Stimulated activated effector memory CD8-positive, alpha-beta T cell treated with anti-CD3 and anti-CD28 coated beads, Interleukin-12 subunit alpha, Interleukin-12 subunit beta, amount 100 ng/mL, for 72 hours (primary cell): Measurements from ENCODE around the gene KIAA2012.

Source experiments
- ATAC-seq: fragments of 150-1000 bp; cut with Tn5 transposase; 2 replicates; pipeline ENCODE4 v1.10.0; 2021
- DNase-seq, 2 donors: peaks; one replicate each; pipeline ENCODE4 v3.0.0; 2021 to 2022; ENCODE audit warnings: low spot score in 2 of 2
- H3K27ac Mint-ChIP-seq: one replicate; pipeline ENCODE4 v1.8.0; 2022; ENCODE audit warnings: mild to moderate bottlenecking, mixed read lengths
- H3K36me3 Mint-ChIP-seq: one replicate; pipeline ENCODE4 v1.8.0; 2022; ENCODE audit warnings: mild to moderate bottlenecking, mixed read lengths
- H3K4me1 Mint-ChIP-seq: one replicate; pipeline ENCODE4 v1.8.0; 2022; ENCODE audit warnings: mixed read lengths
- H3K4me3 Mint-ChIP-seq: one replicate; pipeline ENCODE4 v1.8.0; 2022; ENCODE audit warnings: mild to moderate bottlenecking, mixed read lengths
- H3K9me3 Mint-ChIP-seq: one replicate; pipeline ENCODE4 v1.8.0; 2022; ENCODE audit warnings: mixed read lengths

The KIAA2012 gene

DNA sequence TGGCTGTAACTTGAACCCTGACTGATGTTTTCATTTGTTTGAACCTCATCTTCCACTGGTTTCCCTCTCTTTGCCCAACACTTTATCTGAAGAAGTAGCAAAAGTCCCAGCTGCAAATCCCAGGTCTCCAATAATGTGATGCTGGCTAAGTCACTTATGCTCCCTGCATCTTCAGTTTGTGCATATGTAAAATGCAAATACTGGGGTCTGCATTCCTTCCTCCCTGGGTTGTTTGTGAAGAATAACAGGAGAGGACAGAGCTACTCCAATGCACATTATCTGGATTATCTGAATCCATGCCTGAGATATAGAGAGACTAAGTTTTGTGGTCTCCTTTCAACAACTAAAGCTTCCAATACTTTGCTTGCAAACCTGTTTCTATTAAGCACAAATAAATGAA lies 22.2 kb downstream of the KIAA2012 start:
- DNase-seq: no peak
- no peaks in the 10 kb centered on the region for H3K9me3 Mint-ChIP-seq
- no peak overlapping the region for H3K4me3 Mint-ChIP-seq
- no peak overlapping the region for H3K27ac Mint-ChIP-seq
- no peaks in the 10 kb centered on the region for H3K4me1 Mint-ChIP-seq
- H3K36me3 Mint-ChIP-seq: no peaks in the 10 kb centered on the region
- ATAC-seq: no peak

DNA sequence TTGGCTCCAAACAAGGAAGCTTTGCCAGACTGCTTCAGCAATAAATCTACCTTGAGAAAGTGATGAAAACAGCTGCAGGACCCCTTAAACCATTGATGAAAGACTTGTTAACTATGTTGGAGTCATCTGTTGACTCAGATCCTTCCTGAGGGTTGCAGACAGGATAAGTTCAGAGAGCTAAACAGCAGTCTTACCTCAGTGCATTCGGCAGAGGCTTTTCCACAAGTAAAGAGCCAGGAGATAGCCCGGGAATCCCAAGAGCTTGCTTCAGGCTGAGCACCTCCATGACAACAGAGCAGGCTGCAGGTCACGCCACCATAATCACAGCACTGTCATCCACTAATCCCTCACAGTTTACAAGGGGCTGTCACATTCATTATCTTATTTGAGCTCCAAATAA lies 23.7 kb downstream of the KIAA2012 start:
- Mint-ChIP-seq H3K4me3 (no peak overlapping the region), H3K9me3 (no peaks in the 10 kb centered on the region), H3K27ac (no peak overlapping the region), H3K36me3 (no peaks in the 10 kb centered on the region), H3K4me1 (no peaks in the 10 kb centered on the region)
- DNase-seq (no peak), ATAC-seq (no peak)

DNA sequence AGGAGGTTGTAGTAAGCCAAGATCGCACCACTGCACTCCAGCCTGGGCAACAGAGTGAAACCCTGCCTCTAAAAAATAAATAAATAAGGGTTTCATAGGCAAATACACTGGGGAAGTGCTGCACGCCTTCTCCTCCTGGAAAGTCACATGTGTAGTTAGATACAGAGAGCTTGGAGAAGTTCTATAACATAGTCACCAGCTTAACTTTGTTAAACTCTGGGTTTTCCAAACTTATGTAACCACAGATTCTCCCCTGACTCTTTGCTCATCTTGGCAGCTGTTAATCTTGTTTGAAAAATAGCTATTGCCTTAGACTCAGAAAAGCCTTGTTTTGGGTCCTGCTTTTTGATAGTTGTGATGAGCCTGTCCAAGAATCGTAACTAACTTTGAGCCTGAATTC lies 25.2 kb downstream of the KIAA2012 start:
- Mint-ChIP-seq H3K9me3 (no peaks in the 10 kb centered on the region), H3K27ac (no peak overlapping the region), H3K4me3 (no peak overlapping the region), H3K4me1 (no peaks in the 10 kb centered on the region), H3K36me3 (no peaks in the 10 kb centered on the region)
- DNase-seq: no peak
- ATAC-seq: no peak

DNA sequence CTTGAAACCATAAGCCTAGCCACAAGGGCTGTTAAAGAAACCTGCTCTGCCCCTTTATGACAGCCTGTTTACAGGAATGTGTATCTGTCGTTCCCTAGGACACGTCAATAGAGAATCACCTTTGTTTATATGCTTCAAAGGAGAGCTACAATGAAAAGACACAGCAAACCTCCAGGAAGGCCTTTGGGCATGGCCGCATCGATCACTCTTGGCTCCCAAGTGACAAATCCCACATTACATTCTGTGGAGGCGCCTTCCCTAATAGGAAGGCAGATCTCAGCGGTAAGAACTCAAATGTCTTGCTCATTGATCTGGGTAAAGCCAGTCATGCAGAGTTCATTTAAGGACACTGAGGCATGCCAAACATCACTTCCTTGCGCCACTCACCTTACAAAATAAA lies 26.5 kb downstream of the KIAA2012 start:
- ATAC-seq (no peak), DNase-seq (no peak)
- H3K27ac Mint-ChIP-seq: no peak overlapping the region
- no peaks in the 10 kb centered on the region for H3K9me3 Mint-ChIP-seq
- no peaks in the 10 kb centered on the region for H3K36me3 Mint-ChIP-seq
- H3K4me3 Mint-ChIP-seq: no peak overlapping the region
- no peaks in the 10 kb centered on the region for H3K4me1 Mint-ChIP-seq

DNA sequence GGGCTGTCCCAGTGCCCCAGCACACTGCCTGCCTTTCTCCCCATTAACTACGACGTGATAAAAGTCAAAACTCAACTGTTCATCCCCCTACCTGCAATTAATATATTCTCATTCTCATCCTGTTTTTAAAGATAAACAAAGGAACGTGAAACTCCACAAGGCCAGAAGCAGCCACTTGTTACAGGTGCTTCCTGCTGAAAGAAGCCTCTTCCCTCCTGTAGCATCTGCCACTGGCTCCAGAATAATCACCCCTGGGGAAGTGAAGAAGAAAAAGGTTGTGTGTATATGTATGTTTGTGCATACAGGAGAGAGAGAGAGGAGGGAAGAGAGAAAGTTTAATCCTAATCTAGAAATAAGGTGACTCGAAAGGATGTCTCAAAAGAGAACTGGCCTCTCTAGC lies 27.1 kb downstream of the KIAA2012 start:
- Mint-ChIP-seq H3K36me3 (no peaks in the 10 kb centered on the region), H3K9me3 (no peaks in the 10 kb centered on the region), H3K4me3 (no peak overlapping the region), H3K27ac (no peak overlapping the region), H3K4me1 (no peaks in the 10 kb centered on the region)
- DNase-seq (no peak), ATAC-seq (no peak)

DNA sequence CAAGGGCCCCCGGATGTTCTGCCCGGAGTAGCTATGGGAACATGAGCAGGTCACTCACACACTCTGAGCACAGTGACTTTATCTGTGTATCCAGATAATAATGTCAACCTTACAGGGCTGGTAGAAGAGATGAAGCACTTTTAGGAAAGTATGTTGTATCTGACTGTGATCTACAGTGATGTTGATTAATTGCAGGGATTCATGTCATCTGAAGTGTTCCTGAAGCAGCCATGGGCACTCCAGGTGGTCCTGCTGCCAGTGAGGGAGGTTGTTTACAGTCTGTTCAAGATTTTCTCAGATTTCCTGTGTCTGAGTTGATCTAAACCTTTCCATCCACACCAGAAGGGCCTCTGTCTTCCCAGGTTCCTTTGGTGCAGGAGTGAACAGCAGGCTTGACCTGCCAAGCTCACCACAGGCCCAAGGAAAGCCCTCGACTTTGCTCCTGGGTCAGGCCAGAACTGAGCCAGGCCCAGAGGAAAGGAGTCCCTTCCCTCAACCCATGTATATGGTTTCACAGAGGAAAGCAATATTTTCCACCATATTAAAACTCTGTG lies 28.0 kb downstream of the KIAA2012 start:
- Mint-ChIP-seq H3K36me3 (no peaks in the 10 kb centered on the region), H3K4me3 (no peak overlapping the region), H3K9me3 (no peaks in the 10 kb centered on the region), H3K4me1 (no peaks in the 10 kb centered on the region), H3K27ac (no peak overlapping the region)
- DNase-seq (no peak), ATAC-seq (no peak)

DNA sequence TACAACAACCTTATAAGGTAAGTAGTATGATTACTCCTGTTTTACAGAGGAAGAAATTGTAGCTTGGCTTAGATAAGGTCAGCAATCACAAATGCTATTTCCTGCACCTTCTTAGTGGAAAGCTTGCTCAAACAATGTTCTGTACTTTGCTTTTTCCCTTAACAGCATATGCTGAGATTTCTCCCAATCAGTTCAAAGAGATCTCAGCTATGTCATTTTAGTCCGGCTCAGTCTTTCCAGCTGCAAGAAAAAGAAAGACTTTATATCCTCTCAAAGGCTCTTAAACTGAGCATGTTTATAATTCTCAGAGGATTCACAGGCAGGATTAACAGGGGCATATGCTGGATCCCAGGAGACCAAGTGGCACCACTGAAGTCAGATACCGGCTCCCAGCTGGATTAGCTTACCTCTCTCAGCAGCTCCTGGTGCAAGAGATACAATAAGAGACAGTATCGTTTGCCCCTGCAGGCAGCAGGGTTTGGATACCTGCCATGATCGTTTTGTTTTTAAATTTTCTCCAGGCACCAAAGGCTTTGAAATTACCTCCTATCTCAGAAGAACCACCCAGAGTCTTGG lies 29.5 kb downstream of the KIAA2012 start:
- ATAC-seq (no peak), DNase-seq (no peak)
- Mint-ChIP-seq H3K4me1 (no peaks in the 10 kb centered on the region), H3K9me3 (no peaks in the 10 kb centered on the region), H3K27ac (no peak overlapping the region), H3K4me3 (no peak overlapping the region), H3K36me3 (no peaks in the 10 kb centered on the region)

DNA sequence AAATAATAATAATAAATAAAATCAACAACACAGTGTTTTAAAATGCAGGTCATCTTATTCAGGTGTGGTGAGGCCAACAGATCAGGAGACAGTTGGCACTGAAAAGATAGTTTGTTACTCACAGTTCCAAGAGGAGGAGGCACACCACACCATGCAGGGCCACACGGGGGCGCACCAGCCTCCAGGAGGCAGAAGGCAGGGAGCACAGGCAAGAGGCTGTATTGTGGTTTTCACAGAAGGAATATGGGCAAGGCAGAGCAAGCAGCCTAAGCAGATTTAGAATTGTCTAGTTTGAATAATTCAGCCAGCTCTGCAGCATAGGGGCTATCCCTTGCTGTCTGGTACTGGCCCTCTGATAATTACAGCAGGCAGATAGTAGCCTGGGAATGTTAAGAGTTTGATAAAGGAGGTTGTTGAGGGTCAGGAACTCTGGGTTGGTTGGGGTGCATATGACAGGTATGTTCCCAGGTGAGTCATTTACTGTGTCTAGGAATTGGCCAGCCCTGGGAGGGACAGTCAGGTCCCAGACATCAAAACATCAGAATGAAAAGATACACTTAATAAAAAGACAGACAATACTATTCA lies 31.3 kb downstream of the KIAA2012 start:
- Mint-ChIP-seq H3K9me3 (no peaks in the 10 kb centered on the region), H3K4me3 (no peak overlapping the region), H3K27ac (no peak overlapping the region), H3K4me1 (no peaks in the 10 kb centered on the region), H3K36me3 (no peaks in the 10 kb centered on the region)
- ATAC-seq: peak; percentile 78
- peak; percentile 51 to 77 for DNase-seq

DNA sequence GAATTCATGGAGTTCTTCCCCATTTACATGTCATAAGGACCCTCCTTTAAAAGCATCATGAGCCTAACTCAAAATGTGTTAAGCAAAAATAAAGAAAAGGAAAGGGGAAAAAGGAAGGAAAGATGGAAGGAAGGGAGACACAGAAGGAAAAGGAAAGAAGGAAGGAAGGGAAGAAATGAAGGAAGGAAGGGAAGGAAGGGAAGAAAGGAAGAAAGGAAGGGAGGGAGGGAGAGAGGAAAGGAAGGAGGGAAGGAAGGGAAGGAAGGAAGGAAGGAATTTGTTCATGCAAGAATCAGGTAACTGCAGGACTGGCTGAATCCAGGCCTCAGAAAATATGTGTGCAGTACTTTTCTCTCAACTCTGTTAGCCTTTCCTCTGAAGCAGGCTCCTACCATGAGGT lies 32.0 kb downstream of the KIAA2012 start:
- Mint-ChIP-seq H3K4me3 (no peak overlapping the region), H3K4me1 (no peaks in the 10 kb centered on the region), H3K9me3 (no peaks in the 10 kb centered on the region), H3K27ac (no peak overlapping the region), H3K36me3 (no peaks in the 10 kb centered on the region)
- ATAC-seq: no peak
- no peak for DNase-seq

DNA sequence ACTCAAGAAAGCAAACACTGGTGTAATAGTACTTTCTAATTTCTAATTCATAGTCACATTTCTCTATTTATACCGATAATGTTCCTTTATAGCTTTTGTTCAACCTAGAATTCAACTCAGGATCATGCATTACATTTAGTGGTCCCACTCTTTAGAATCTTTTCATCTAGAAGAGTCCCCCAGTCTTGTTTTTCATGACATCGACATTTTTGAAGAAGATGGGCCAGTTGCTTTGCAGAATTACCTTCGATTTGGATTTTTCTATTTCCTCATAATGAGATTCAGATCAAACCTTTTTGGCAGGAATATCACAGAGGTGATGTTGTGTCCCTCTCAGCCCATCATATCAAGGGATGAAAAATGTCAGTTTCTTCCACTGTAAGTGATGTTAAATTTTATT lies 35.3 kb downstream of the KIAA2012 start:
- H3K4me3 Mint-ChIP-seq: no peak overlapping the region
- no peak overlapping the region for H3K27ac Mint-ChIP-seq
- H3K36me3 Mint-ChIP-seq: no peaks in the 10 kb centered on the region
- ATAC-seq (no peak), DNase-seq (no peak)
- H3K4me1 Mint-ChIP-seq: no peaks in the 10 kb centered on the region
- H3K9me3 Mint-ChIP-seq: no peaks in the 10 kb centered on the region

DNA sequence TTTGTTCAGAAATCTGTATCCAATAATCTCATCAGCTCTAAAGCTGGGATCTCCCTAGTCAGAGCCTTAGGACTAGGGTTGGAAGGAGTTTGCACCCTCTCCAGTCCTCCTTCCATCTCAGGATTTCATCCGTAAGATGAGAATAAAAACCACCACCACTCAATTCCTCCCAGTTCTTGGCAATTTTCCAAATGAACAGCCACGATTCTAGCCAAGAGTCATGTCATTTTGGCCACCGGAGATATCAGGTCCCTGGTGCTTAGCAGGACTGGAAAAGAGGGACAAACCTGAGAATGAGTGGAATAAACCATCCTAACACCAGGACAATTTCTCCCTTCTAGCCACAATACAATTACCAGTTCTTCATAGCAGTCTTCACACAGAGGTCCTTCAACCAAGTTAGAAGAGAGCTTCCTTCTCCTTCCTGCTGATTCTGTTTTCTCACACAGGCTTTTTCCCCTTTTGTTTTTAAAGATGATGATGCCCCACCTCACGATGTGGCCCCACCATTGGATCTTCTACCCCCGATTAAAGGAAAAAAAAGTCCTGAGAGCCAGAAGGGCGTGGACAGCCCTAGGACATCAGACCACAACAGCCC lies 36.2 kb downstream of the KIAA2012 start:
- H3K36me3 Mint-ChIP-seq: no peaks in the 10 kb centered on the region
- no peaks in the 10 kb centered on the region for H3K4me1 Mint-ChIP-seq
- no peak overlapping the region for H3K27ac Mint-ChIP-seq
- ATAC-seq: no peak
- no peak overlapping the region for H3K4me3 Mint-ChIP-seq
- no peak for DNase-seq
- no peaks in the 10 kb centered on the region for H3K9me3 Mint-ChIP-seq

DNA sequence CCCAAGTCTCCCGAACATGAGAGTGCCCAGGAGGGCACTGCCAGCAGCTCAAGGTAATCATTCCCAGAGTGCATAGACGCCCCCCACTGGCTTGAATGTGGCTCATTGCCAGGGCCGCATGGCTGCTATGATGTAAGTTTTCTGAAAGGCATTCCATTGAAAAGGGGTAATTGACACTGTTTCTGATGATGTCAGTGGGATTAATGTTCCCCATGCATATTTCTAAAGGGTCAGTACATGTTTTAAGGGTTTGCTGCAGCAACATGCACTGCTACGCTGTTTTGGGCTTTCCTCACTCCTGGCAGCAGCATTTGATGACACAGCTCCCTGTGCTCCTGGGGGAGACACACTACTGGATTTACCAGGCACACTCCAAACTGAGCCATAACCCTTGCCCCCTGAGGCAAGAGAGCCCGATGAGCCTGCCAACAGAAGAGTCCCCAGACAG lies 36.7 kb downstream of the KIAA2012 start:
- ATAC-seq: no peak
- Mint-ChIP-seq H3K27ac (no peak overlapping the region), H3K9me3 (no peaks in the 10 kb centered on the region), H3K4me1 (no peaks in the 10 kb centered on the region), H3K36me3 (no peaks in the 10 kb centered on the region), H3K4me3 (no peak overlapping the region)
- DNase-seq: no peak

DNA sequence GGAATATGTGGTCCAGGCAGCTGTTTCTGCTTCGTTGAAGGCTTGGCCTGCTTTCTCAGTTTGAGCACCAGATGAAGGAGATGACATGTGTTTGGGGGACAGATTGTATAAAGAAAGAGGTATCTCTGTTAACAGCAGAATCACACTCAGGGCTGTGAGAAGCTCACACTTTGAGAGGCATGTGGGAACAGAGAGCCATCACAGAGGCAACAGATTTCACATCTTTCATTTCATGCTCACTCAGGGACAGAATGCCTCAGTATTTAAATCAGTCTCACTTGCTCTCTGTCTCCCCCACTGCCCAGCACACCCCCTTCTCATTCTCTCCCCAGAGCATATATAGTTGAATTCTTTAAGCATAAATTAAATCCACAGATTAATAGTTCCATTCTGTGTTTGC lies 37.4 kb downstream of the KIAA2012 start:
- ATAC-seq (no peak), DNase-seq (no peak)
- Mint-ChIP-seq H3K4me3 (no peak overlapping the region), H3K27ac (no peak overlapping the region), H3K36me3 (no peaks in the 10 kb centered on the region), H3K4me1 (no peaks in the 10 kb centered on the region), H3K9me3 (no peaks in the 10 kb centered on the region)

DNA sequence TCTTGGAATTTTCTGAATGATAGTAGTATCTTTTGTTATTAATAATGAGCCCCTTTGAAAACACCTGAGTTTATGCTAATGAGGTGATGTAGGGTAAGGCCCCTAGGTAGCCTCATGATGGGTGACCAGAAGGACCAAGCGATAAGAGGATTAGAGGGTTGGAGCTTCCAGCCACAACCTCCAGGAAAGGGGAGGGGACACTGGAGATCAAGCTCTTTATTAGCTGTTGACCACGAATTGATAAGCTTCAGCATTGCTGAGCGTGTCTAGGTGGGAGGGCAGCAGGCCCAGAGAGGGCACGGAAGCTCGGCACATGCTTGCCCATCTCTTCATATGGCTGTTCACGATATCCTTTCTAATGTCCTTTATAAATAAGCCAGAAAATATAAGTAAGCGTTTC lies 39.0 kb downstream of the KIAA2012 start:
- DNase-seq (no peak), ATAC-seq (no peak)
- Mint-ChIP-seq H3K36me3 (no peaks in the 10 kb centered on the region), H3K4me3 (no peak overlapping the region), H3K9me3 (no peaks in the 10 kb centered on the region), H3K27ac (no peak overlapping the region), H3K4me1 (no peaks in the 10 kb centered on the region)

DNA sequence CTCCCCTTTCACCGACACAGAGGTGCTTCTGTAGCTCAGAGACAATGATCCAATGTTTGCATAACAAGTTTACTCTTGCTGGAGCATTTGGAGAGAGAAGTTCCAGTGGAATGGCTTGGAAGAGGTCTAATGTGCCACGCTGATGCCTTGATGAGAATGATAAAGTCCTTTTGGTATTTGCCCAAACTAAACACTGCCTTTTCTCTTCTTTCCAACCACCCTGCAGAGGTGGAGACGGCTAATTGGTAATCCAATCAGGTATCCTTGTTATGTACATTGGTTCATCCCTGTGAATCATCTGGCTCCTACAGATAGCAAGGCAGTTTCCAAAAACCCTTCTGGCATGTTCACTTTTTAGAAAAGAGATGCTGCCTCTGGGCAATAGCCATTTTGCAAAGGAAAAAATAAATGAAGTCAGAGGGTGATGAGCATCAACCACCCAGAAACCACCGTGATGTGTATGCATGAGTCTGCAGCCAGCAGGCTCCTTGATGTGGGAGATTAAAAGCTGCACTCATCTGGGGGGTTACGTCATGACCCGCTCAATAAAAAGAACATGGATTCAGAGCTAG lies 40.6 kb downstream of the KIAA2012 start:
- no peaks in the 10 kb centered on the region for H3K9me3 Mint-ChIP-seq
- no peaks in the 10 kb centered on the region for H3K36me3 Mint-ChIP-seq
- no peaks in the 10 kb centered on the region for H3K4me1 Mint-ChIP-seq
- ATAC-seq (peak; percentile 60), DNase-seq (no peak)
- H3K4me3 Mint-ChIP-seq: no peak overlapping the region
- H3K27ac Mint-ChIP-seq: no peak overlapping the region

DNA sequence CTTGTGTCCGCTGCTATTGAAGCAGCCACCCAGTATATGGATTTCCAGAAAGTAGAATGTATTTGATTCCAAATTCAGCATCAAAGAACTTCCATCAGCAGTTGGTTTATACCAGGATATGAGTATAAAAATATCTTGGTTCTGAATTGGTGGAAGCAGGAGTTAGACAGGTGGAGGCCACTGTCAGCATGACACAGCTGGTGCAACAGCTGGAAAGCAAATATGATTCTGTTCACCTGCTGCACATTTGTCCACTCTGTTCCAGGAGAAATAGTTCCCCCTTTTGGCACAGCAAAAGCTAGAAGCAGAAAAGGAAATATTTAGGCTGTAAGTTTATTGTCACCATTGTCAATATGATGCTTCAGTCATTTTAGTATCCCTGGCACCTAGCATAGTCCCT lies 41.2 kb downstream of the KIAA2012 start:
- DNase-seq: no peak
- Mint-ChIP-seq H3K4me1 (no peaks in the 10 kb centered on the region), H3K9me3 (no peaks in the 10 kb centered on the region), H3K27ac (no peak overlapping the region), H3K36me3 (no peaks in the 10 kb centered on the region), H3K4me3 (no peak overlapping the region)
- ATAC-seq: no peak
